HG02885 (cell line): ENCODE measurements around the gene CYFIP1.
A peak's percentile ranks its signal among the peaks of the same experiment; 100 is the strongest.

Source experiments
- ATAC-seq: cut with Tn5 transposase; IDR thresholded peaks from one replicate; pipeline ENCODE4 v1.9.1; 2021; ENCODE audit warnings: mild to moderate bottlenecking; ENCODE audit not compliant: unreplicated experiment, poor library complexity

The CYFIP1 gene

GRCh38 chr15:22838292-22839042 is 141.7 kb downstream of the CYFIP1 start, which contains the start of gene NIPA2:
NIPA2 (plus strand) TSS chr15:22838666; CDS start chr15:22851732, 13,066 bp downstream.
- peak; percentile 79 for ATAC-seq

- ATAC-seq: no peak
Measured at GRCh38 chr15:22831473-22831872, 148.7 kb downstream of the CYFIP1 start.

GRCh38 chr15:22827125-22827524 is 153.0 kb downstream of the CYFIP1 start:
- no peak for ATAC-seq

GRCh38 chr15:22823495-22824128 is 156.6 kb downstream of the CYFIP1 start:
- ATAC-seq: no peak

GRCh38 chr15:22819651-22820050 is 160.5 kb downstream of the CYFIP1 start:
- ATAC-seq: no peak
